Transverse colon (tissue), 4 donors: Measurements from ENCODE around the gene NFYC. TPM values are rescaled to one million over a fixed set of nuclear protein-coding genes. Genes with fewer than 3 reads are reported as not detected.

Experiments used
- DNase-seq: peaks from one replicate; pipeline ENCODE4 v3.0.0-alpha.2; 2019
- H3K27ac ChIP-seq, 4 donors: fragments of 200-600 bp; sonication (generic); 2 replicates each; pipeline ENCODE4 v1.5.1; 2016 to 2018; ENCODE audit warnings: inconsistent platforms in 4 of 4
- H3K27me3 ChIP-seq: fragments of 200-600 bp; sonication (generic); 2 replicates; pipeline ENCODE4 v1.5.1; 2017; ENCODE audit warnings: inconsistent platforms
- H3K36me3 ChIP-seq, 4 donors: fragments of 200-600 bp; sonication (generic); 2 replicates each; pipeline ENCODE4 v1.5.1; 2017 to 2019; ENCODE audit warnings: inconsistent platforms in 4 of 4
- H3K4me1 ChIP-seq, 4 donors: fragments of 200-600 bp; sonication (generic); 2 replicates each; pipeline ENCODE4 v1.5.1; 2017 to 2020; ENCODE audit warnings: inconsistent platforms in 4 of 4
- H3K4me3 ChIP-seq, 4 donors: fragments of 200-600 bp; sonication (generic); 1 replicate in 1 of 4; 2 replicates in 3 of 4; pipeline versions ENCODE4 v1.5.1 to v1.6.1; 2017 to 2019; ENCODE audit warnings: inconsistent platforms in 4 of 4
- H3K9me3 ChIP-seq, 2 donors: fragments of 200-600 bp; sonication (generic); 2 replicates each; pipeline ENCODE4 v1.5.1; 2017 to 2019; ENCODE audit warnings: inconsistent platforms in 2 of 2
- CTCF ChIP-seq, 5 experiments: fragments of 200-600 bp in 3 of 5; fragments of 450-650 bp in 2 of 5; sonication (generic) in 3 of 5; IDR thresholded peaks; 1 replicate in 2 of 5; 2 replicates in 3 of 5; pipeline ENCODE4 v1.5.1; 2016 to 2017; ENCODE audit warnings: antibody characterized with exemption in 5 of 5, inconsistent platforms in 3 of 5, mild to moderate bottlenecking in 2 of 5, moderate library complexity in 1 of 5
- EP300 ChIP-seq: sonication (generic); formaldehyde crosslinking; IDR thresholded peaks from one replicate; pipeline ENCODE4 v1.6.1; 2017; ENCODE audit warnings: antibody characterized with exemption, low read depth
- POLR2A ChIP-seq: fragments of 450-650 bp; IDR thresholded peaks from one replicate; pipeline ENCODE4 v1.6.1; 2016; ENCODE audit warnings: antibody characterized with exemption, mild to moderate bottlenecking, moderate library complexity
- POLR2AphosphoS5 ChIP-seq, 3 donors: sonication (generic); formaldehyde crosslinking; IDR thresholded peaks; one replicate each; pipeline ENCODE4 v1.6.1; 2016; ENCODE audit warnings: antibody characterized with exemption in 3 of 3
- WGBS, 2 donors: methylation state at CpG; one replicate each; pipeline ENCODE4 v1.1.5; 2018; ENCODE audit warnings: low coverage in 1 of 2; 5-methylcytosine and 5-hydroxymethylcytosine counted together
- in situ Hi-C, 4 donors: fragments of 200-750 bp; cut with MboI; loops; one replicate each; pipeline versions ENCODE4 v1.15.0 to v1.15.1; 2017; ENCODE audit warnings: low sequenced_read_pairs in 3 of 4, low pct_ligation_motif_present in 1 of 4, low pct_unique_long_range_greater_than_20kb in 1 of 4
- intact Hi-C: fragments of 100-400 bp; cut with DNase I; formaldehyde crosslinking; loops from one replicate; pipeline ENCODE4 v1.15.1; 2023; ENCODE audit warnings: low total_unique reads
- total RNA-seq, 4 donors: library from RNA; depleted of rRNA; stranded (reverse); fragments of >200 nt; gene quantifications; one replicate each; pipeline ENCODE4 v1.1.0, GENCODE V29; 2016

NFYC gene
- total RNA-seq, 4 donors from 2014 or later: 34.4 to 101 (median 76.4) TPM

GRCh38 chr1:40658751-40659648, 32.5 kb upstream of the NFYC start:
- H3K4me1 ChIP-seq: peaks cover 0 to under 1% (median 0%) of the 10 kb centered on the region in 4 donors
- H3K36me3 ChIP-seq: no peaks in the 10 kb centered on the region
- WGBS, 2 donors: 80 to 82% methylated on average over 11 to 16 of the region's 16 CpGs
- TF ChIP-seq POLR2AphosphoS5 (IDR thresholded peaks at IDR 0.05) (no peak), EP300 (no peak), POLR2A (no peak), CTCF (IDR thresholded peaks at IDR 0.05) (no peak)
- H3K27me3 ChIP-seq: no peaks in the 10 kb centered on the region
- no peak for DNase-seq
- in situ Hi-C loops (no loop called here), intact Hi-C loops (no loop called here)
- H3K4me3 ChIP-seq: no peak overlapping the region
- H3K27ac ChIP-seq: no peak overlapping the region
- H3K9me3 ChIP-seq: no peaks in the 10 kb centered on the region

- no peaks in the 10 kb centered on the region for H3K36me3 ChIP-seq
- in situ Hi-C loops (no loop called here), intact Hi-C loops (no loop called here)
- DNase-seq: no peak
- peaks cover 0 to 4% (median under 1%) of the 10 kb centered on the region in 4 donors for H3K4me1 ChIP-seq
- H3K4me3 ChIP-seq: no peak overlapping the region
- 78% methylated on average over 7 of the region's 7 CpGs; no CpG with 5 or more reads in 1 of the 2 donors for WGBS, 2 donors
- H3K27me3 ChIP-seq: no peaks in the 10 kb centered on the region
- no peak overlapping the region for H3K27ac ChIP-seq
- no peak for TF ChIP-seq POLR2AphosphoS5 (IDR thresholded peaks at IDR 0.05)
- TF ChIP-seq EP300: no peak
- TF ChIP-seq CTCF (IDR thresholded peaks at IDR 0.05): no peak
- TF ChIP-seq POLR2A: no peak
- no peaks in the 10 kb centered on the region for H3K9me3 ChIP-seq
Observed at GRCh38 chr1:40659649-40659947, 31.9 kb upstream of the NFYC start.

GRCh38 chr1:40661678-40662077, 29.8 kb upstream of the NFYC start:
- Histone ChIP-seq H3K4me1 (peaks cover 0 to 20% (median 11%) of the 10 kb centered on the region in 4 donors), H3K27me3 (no peaks in the 10 kb centered on the region), H3K9me3 (no peaks in the 10 kb centered on the region), H3K36me3 (no peaks in the 10 kb centered on the region), H3K27ac (no peak overlapping the region), H3K4me3 (no peak overlapping the region)
- TF ChIP-seq EP300 (no peak), CTCF (IDR thresholded peaks at IDR 0.05) (no peak), POLR2A (no peak), POLR2AphosphoS5 (IDR thresholded peaks at IDR 0.05) (no peak)
- intact Hi-C loops (no loop called here), in situ Hi-C loops (no loop called here)
- DNase-seq: no peak
- WGBS, 2 donors: 80 to 100% methylated on average over 1 to 5 of the region's 5 CpGs

GRCh38 chr1:40662151-40662550, 29.4 kb upstream of the NFYC start:
- in situ Hi-C loops (no loop called here), intact Hi-C loops (no loop called here)
- no peak overlapping the region for H3K27ac ChIP-seq
- no peak for TF ChIP-seq POLR2A
- TF ChIP-seq EP300: no peak
- no peak for TF ChIP-seq POLR2AphosphoS5 (IDR thresholded peaks at IDR 0.05)
- no peak for TF ChIP-seq CTCF (IDR thresholded peaks at IDR 0.05)
- H3K27me3 ChIP-seq: no peaks in the 10 kb centered on the region
- 57 to 87% methylated on average over 1 to 6 of the region's 6 CpGs for WGBS, 2 donors
- H3K36me3 ChIP-seq: no peaks in the 10 kb centered on the region
- H3K4me1 ChIP-seq: peaks cover 0 to 20% (median 11%) of the 10 kb centered on the region in 4 donors
- no peak for DNase-seq
- no peaks in the 10 kb centered on the region for H3K9me3 ChIP-seq
- H3K4me3 ChIP-seq: no peak overlapping the region
